Stimulated activated effector memory CD8-positive, alpha-beta T cell treated with anti-CD3 and anti-CD28 coated beads, Interleukin-12 subunit alpha, Interleukin-12 subunit beta, amount 100 ng/mL, for 72 hours (primary cell): ENCODE results near the gene DPP10.
"Not testable (repeated sequence)": the region's sequence is repeated elsewhere in the genome, so short reads cannot be mapped to it uniquely, and the experiment has no call there.

Experiments
- ATAC-seq: fragments of 150-1000 bp; cut with Tn5 transposase; 2 replicates; pipeline ENCODE4 v1.10.0; 2021
- DNase-seq, 2 donors: peaks; one replicate each; pipeline ENCODE4 v3.0.0; 2021 to 2022; ENCODE audit warnings: low spot score in 2 of 2
- H3K27ac Mint-ChIP-seq: one replicate; pipeline ENCODE4 v1.8.0; 2022; ENCODE audit warnings: mild to moderate bottlenecking, mixed read lengths
- H3K36me3 Mint-ChIP-seq: one replicate; pipeline ENCODE4 v1.8.0; 2022; ENCODE audit warnings: mild to moderate bottlenecking, mixed read lengths
- H3K4me1 Mint-ChIP-seq: one replicate; pipeline ENCODE4 v1.8.0; 2022; ENCODE audit warnings: mixed read lengths
- H3K4me3 Mint-ChIP-seq: one replicate; pipeline ENCODE4 v1.8.0; 2022; ENCODE audit warnings: mild to moderate bottlenecking, mixed read lengths
- H3K9me3 Mint-ChIP-seq: one replicate; pipeline ENCODE4 v1.8.0; 2022; ENCODE audit warnings: mixed read lengths

The DPP10 gene

GRCh38 chr2:115389898-115390565, 947.6 kb downstream of the DPP10 start:
- no peaks in the 10 kb centered on the region for H3K36me3 Mint-ChIP-seq

GRCh38 chr2:115396579-115396978, 954.1 kb downstream of the DPP10 start:
- no peak for ATAC-seq
- H3K9me3 Mint-ChIP-seq, result peaks cover 6% of the 10 kb centered on the region
- no peak overlapping the region for H3K4me3 Mint-ChIP-seq
- no peak for DNase-seq
- no peak overlapping the region for H3K27ac Mint-ChIP-seq
- no peaks in the 10 kb centered on the region for H3K36me3 Mint-ChIP-seq
- H3K4me1 Mint-ChIP-seq, result no peaks in the 10 kb centered on the region

More at GRCh38 chr2:115389898-115390565, 947.6 kb downstream of the DPP10 start:
- H3K4me3 Mint-ChIP-seq, result no peak overlapping the region
- no peaks in the 10 kb centered on the region for H3K4me1 Mint-ChIP-seq
- no peak for DNase-seq
- H3K9me3 Mint-ChIP-seq, result peaks cover under 1% of the 10 kb centered on the region
- no peak overlapping the region for H3K27ac Mint-ChIP-seq
- no peak for ATAC-seq

GRCh38 chr2:115400940-115401339, 958.5 kb downstream of the DPP10 start:
- DNase-seq, result no peak
- H3K4me1 Mint-ChIP-seq, result no peaks in the 10 kb centered on the region

GRCh38 chr2:115412501-115412900, 970.1 kb downstream of the DPP10 start:
- DNase-seq (no peak), ATAC-seq (no peak)
- Mint-ChIP-seq H3K27ac (no peak overlapping the region), H3K9me3 (peaks cover 22% of the 10 kb centered on the region), H3K4me1 (no peaks in the 10 kb centered on the region), H3K36me3 (no peaks in the 10 kb centered on the region), H3K4me3 (no peak overlapping the region)

More at GRCh38 chr2:115400940-115401339, 958.5 kb downstream of the DPP10 start:
- no peak overlapping the region for H3K4me3 Mint-ChIP-seq
- ATAC-seq, result no peak
- no peaks in the 10 kb centered on the region for H3K36me3 Mint-ChIP-seq
- peaks cover 2% of the 10 kb centered on the region for H3K9me3 Mint-ChIP-seq
- H3K27ac Mint-ChIP-seq, result no peak overlapping the region

- no peaks in the 10 kb centered on the region for H3K36me3 Mint-ChIP-seq
- H3K27ac Mint-ChIP-seq, result no peak overlapping the region
Observed at GRCh38 chr2:115413791-115414190, 971.4 kb downstream of the DPP10 start.

GRCh38 chr2:115414466-115414865, 972.0 kb downstream of the DPP10 start:
- no peaks in the 10 kb centered on the region for H3K36me3 Mint-ChIP-seq
- H3K4me1 Mint-ChIP-seq, result no peaks in the 10 kb centered on the region
- peaks cover 24% of the 10 kb centered on the region for H3K9me3 Mint-ChIP-seq
- no peak overlapping the region for H3K4me3 Mint-ChIP-seq
- ATAC-seq (no peak), DNase-seq (no peak)
- no peak overlapping the region for H3K27ac Mint-ChIP-seq

More at GRCh38 chr2:115413791-115414190, 971.4 kb downstream of the DPP10 start:
- Mint-ChIP-seq H3K9me3 (peaks cover 24% of the 10 kb centered on the region), H3K4me3 (no peak overlapping the region), H3K4me1 (no peaks in the 10 kb centered on the region)
- DNase-seq (no peak), ATAC-seq (no peak)

GRCh38 chr2:115422004-115422634, 979.7 kb downstream of the DPP10 start:
- no peak for DNase-seq
- Mint-ChIP-seq H3K36me3 (no peaks in the 10 kb centered on the region), H3K4me3 (no peak overlapping the region), H3K9me3 (peaks cover 26% of the 10 kb centered on the region), H3K4me1 (no peaks in the 10 kb centered on the region), H3K27ac (no peak overlapping the region)
- ATAC-seq, result no peak

GRCh38 chr2:115427436-115427835, 985.0 kb downstream of the DPP10 start:
- Mint-ChIP-seq H3K36me3 (no peaks in the 10 kb centered on the region), H3K27ac (no peak overlapping the region), H3K4me1 (no peaks in the 10 kb centered on the region), H3K9me3 (peaks cover 22% of the 10 kb centered on the region), H3K4me3 (no peak overlapping the region)
- DNase-seq, result no peak
- ATAC-seq, result no peak

- H3K27ac Mint-ChIP-seq, H3K36me3 Mint-ChIP-seq, H3K9me3 Mint-ChIP-seq, H3K4me1 Mint-ChIP-seq, DNase-seq, ATAC-seq, H3K4me3 Mint-ChIP-seq: not testable (repeated sequence)
Observed at GRCh38 chr2:115440746-115441145, 998.3 kb downstream of the DPP10 start.

GRCh38 chr2:115443539-115444185, 1001.2 kb downstream of the DPP10 start:
- Mint-ChIP-seq H3K27ac (no peak overlapping the region), H3K36me3 (no peaks in the 10 kb centered on the region), H3K4me3 (no peak overlapping the region), H3K9me3 (peaks cover 18% of the 10 kb centered on the region), H3K4me1 (no peaks in the 10 kb centered on the region)
- no peak for DNase-seq
- ATAC-seq, result no peak

- no peaks in the 10 kb centered on the region for H3K4me1 Mint-ChIP-seq
- DNase-seq (no peak), ATAC-seq (no peak)
- no peak overlapping the region for H3K4me3 Mint-ChIP-seq
- H3K9me3 Mint-ChIP-seq, result peaks cover 11% of the 10 kb centered on the region
- H3K27ac Mint-ChIP-seq, result no peak overlapping the region
- no peaks in the 10 kb centered on the region for H3K36me3 Mint-ChIP-seq
Observed at GRCh38 chr2:115460008-115460407, 1017.6 kb downstream of the DPP10 start.

GRCh38 chr2:115480741-115481140, 1038.3 kb downstream of the DPP10 start:
- DNase-seq (no peak), ATAC-seq (no peak)
- Mint-ChIP-seq H3K27ac (no peak overlapping the region), H3K9me3 (peaks cover 11% of the 10 kb centered on the region), H3K36me3 (no peaks in the 10 kb centered on the region), H3K4me1 (no peaks in the 10 kb centered on the region), H3K4me3 (no peak overlapping the region)

- ATAC-seq, result no peak
- Mint-ChIP-seq H3K4me3 (no peak overlapping the region), H3K9me3 (peaks cover 11% of the 10 kb centered on the region), H3K4me1 (no peaks in the 10 kb centered on the region), H3K36me3 (no peaks in the 10 kb centered on the region), H3K27ac (no peak overlapping the region)
- DNase-seq, result no peak
Observed at GRCh38 chr2:115481842-115482241, 1039.4 kb downstream of the DPP10 start.

GRCh38 chr2:115483666-115484065, 1041.2 kb downstream of the DPP10 start:
- no peaks in the 10 kb centered on the region for H3K4me1 Mint-ChIP-seq
- DNase-seq, result no peak
- no peak overlapping the region for H3K27ac Mint-ChIP-seq
- H3K9me3 Mint-ChIP-seq, result peaks cover 11% of the 10 kb centered on the region
- H3K36me3 Mint-ChIP-seq, result no peaks in the 10 kb centered on the region
- no peak overlapping the region for H3K4me3 Mint-ChIP-seq
- ATAC-seq, result no peak

- no peak for ATAC-seq
- DNase-seq, result no peak
Observed at GRCh38 chr2:115484486-115484885, 1042.0 kb downstream of the DPP10 start.

GRCh38 chr2:115484983-115485382, 1042.5 kb downstream of the DPP10 start:
- no peak overlapping the region for H3K4me3 Mint-ChIP-seq
- H3K4me1 Mint-ChIP-seq, result no peaks in the 10 kb centered on the region
- H3K9me3 Mint-ChIP-seq, result peaks cover 11% of the 10 kb centered on the region
- ATAC-seq (no peak), DNase-seq (no peak)
- no peaks in the 10 kb centered on the region for H3K36me3 Mint-ChIP-seq
- H3K27ac Mint-ChIP-seq, result no peak overlapping the region

More at GRCh38 chr2:115484486-115484885, 1042.0 kb downstream of the DPP10 start:
- Mint-ChIP-seq H3K9me3 (peaks cover 11% of the 10 kb centered on the region), H3K36me3 (no peaks in the 10 kb centered on the region), H3K4me1 (no peaks in the 10 kb centered on the region), H3K27ac (no peak overlapping the region), H3K4me3 (no peak overlapping the region)
